ENCODE data around the gene NR6A1.
"Not testable (repeated sequence)": the region's sequence is repeated elsewhere in the genome, so short reads cannot be mapped to it uniquely, and the experiment has no call there.

GRCh38 chr9:124615840-124616239, 155.3 kb downstream of the NR6A1 start:
- TF ChIP-seq CTCF (IDR thresholded peaks at IDR 0.05; ENCODE audit: insufficient read depth, low read length); SPI1 (IDR thresholded peaks at IDR 0.05; ENCODE audit: borderline replicate concordance, low read depth); REST (IDR thresholded peaks at IDR 0.05; ENCODE audit: insufficient replicate concordance, low read depth); POLR2AphosphoS5 (IDR thresholded peaks at IDR 0.05; ENCODE audit: low read depth); GABPA (IDR thresholded peaks at IDR 0.05; ENCODE audit: low read depth): not testable (repeated sequence)

Data from HL-60 (cell line).